Fibroblast of lung (primary cell): ENCODE results near the gene HSPA13.

ENCODE experiments used
- CTCF ChIP-seq, 2 donors: IDR thresholded peaks in 1 of 2; conservative IDR thresholded peaks in 1 of 2; 1 replicate in 1 of 2; 2 replicates in 1 of 2; pipeline ENCODE4 v1.5.1; 2011 to 2012; ENCODE audit warnings: low read length in 2 of 2, control low read depth in 1 of 2, inconsistent platforms in 1 of 2, low read depth in 1 of 2, mild to moderate bottlenecking in 1 of 2
- EZH2 ChIP-seq: IDR thresholded peaks from 2 replicates; pipeline ENCODE4 v1.5.1; 2012; ENCODE audit warnings: low read length, control low read depth, mild to moderate bottlenecking; ENCODE audit errors: missing control alignments

- TF ChIP-seq CTCF (conservative IDR thresholded peaks at IDR 0.05 in 1 of 2, IDR thresholded peaks at IDR 0.05 in 1 of 2; ENCODE audit: low read depth in 1 of 2, low read length in 2 of 2) (no peak), EZH2 (no peak)
Observed at GRCh38 chr21:14376854-14377253, 6.1 kb downstream of the HSPA13 start.
